HAP-1 (cell line): ENCODE data around the gene AP3D1.

Experiments
- DNase-seq, 2 experiments: peaks; one replicate each; pipeline ENCODE4 v3.0.0-alpha.2; 2016 to 2020; ENCODE audit warnings: low spot score in 2 of 2
- H3K27me3 ChIP-seq: fragments of 250-450 bp; sonication (Bioruptor Pico); 2 replicates; pipeline ENCODE4 v1.5.1; 2020; ENCODE audit warnings: low read depth, mild to moderate bottlenecking, moderate library complexity
- H3K36me3 ChIP-seq: fragments of 250-450 bp; sonication (Bioruptor Pico); replicated peaks from 2 replicates; pipeline ENCODE4 v1.5.1; 2020; ENCODE audit warnings: mild to moderate bottlenecking
- H3K4me1 ChIP-seq: fragments of 250-450 bp; sonication (Bioruptor Pico); 2 replicates; pipeline ENCODE4 v1.5.1; 2020; ENCODE audit warnings: mild to moderate bottlenecking
- H3K4me3 ChIP-seq: fragments of 250-450 bp; sonication (Bioruptor Pico); 2 replicates; pipeline ENCODE4 v1.5.1; 2020; ENCODE audit warnings: mild to moderate bottlenecking, moderate library complexity
- H3K9me3 ChIP-seq: fragments of 250-450 bp; sonication (Bioruptor Pico); 2 replicates; pipeline ENCODE4 v1.5.1; 2020; ENCODE audit warnings: mild to moderate bottlenecking, moderate library complexity
- in situ Hi-C: fragments of 300-500 bp; cut with MboI; formaldehyde crosslinking; loops from 3 replicates; pipeline ENCODE4 v1.14.3; 2020; ENCODE audit warnings: low sequenced_read_pairs, inconsistent platforms, mixed read lengths

The AP3D1 gene

GRCh38 chr19:2061495-2062388, 89.6 kb downstream of the AP3D1 start:
- Histone ChIP-seq H3K9me3 (no peaks in the 10 kb centered on the region), H3K4me1 (peaks cover 24% of the 10 kb centered on the region), H3K36me3 (no peaks in the 10 kb centered on the region), H3K4me3 (peak overlapping the region; percentile 61), H3K27me3 (no peaks in the 10 kb centered on the region)
- peak; percentile 98 to 100 for DNase-seq
- in situ Hi-C loops, result no loop called here

GRCh38 chr19:2060884-2061494, 90.4 kb downstream of the AP3D1 start:
- Histone ChIP-seq H3K36me3 (no peaks in the 10 kb centered on the region), H3K27me3 (no peaks in the 10 kb centered on the region), H3K4me1 (peaks cover 24% of the 10 kb centered on the region), H3K4me3 (peak overlapping the region; percentile 61), H3K9me3 (no peaks in the 10 kb centered on the region)
- DNase-seq, result peak; percentile 43 to 78
- in situ Hi-C loops, result no loop called here

GRCh38 chr19:2059422-2060201, 91.8 kb downstream of the AP3D1 start:
- Histone ChIP-seq H3K4me1 (peaks cover 24% of the 10 kb centered on the region), H3K4me3 (peak overlapping the region; percentile 2), H3K27me3 (no peaks in the 10 kb centered on the region), H3K9me3 (no peaks in the 10 kb centered on the region), H3K36me3 (no peaks in the 10 kb centered on the region)
- in situ Hi-C loops, result no loop called here
- DNase-seq, result peak; percentile 35 to 61

GRCh38 chr19:2058570-2059421, 92.6 kb downstream of the AP3D1 start:
- H3K4me1 ChIP-seq, result peaks cover 24% of the 10 kb centered on the region
- H3K4me3 ChIP-seq, result no peak overlapping the region

GRCh38 chr19:2057484-2058469, 93.6 kb downstream of the AP3D1 start:
- H3K27me3 ChIP-seq, result no peaks in the 10 kb centered on the region
- peaks cover 24% of the 10 kb centered on the region for H3K4me1 ChIP-seq
- no peak overlapping the region for H3K4me3 ChIP-seq
- no peak for DNase-seq
- in situ Hi-C loops, result no loop called here
- no peaks in the 10 kb centered on the region for H3K36me3 ChIP-seq
- H3K9me3 ChIP-seq, result no peaks in the 10 kb centered on the region

More at GRCh38 chr19:2058570-2059421, 92.6 kb downstream of the AP3D1 start:
- Histone ChIP-seq H3K9me3 (no peaks in the 10 kb centered on the region), H3K27me3 (no peaks in the 10 kb centered on the region), H3K36me3 (no peaks in the 10 kb centered on the region)
- no peak for DNase-seq
- in situ Hi-C loops, result no loop called here

- in situ Hi-C loops, result no loop called here
- DNase-seq, result no peak
- no peaks in the 10 kb centered on the region for H3K9me3 ChIP-seq
- no peak overlapping the region for H3K4me3 ChIP-seq
- H3K36me3 ChIP-seq, result no peaks in the 10 kb centered on the region
- H3K27me3 ChIP-seq, result no peaks in the 10 kb centered on the region
- peaks cover 17% of the 10 kb centered on the region for H3K4me1 ChIP-seq
Measured at GRCh38 chr19:2056837-2057192, 94.6 kb downstream of the AP3D1 start.

- no peaks in the 10 kb centered on the region for H3K9me3 ChIP-seq
- no peaks in the 10 kb centered on the region for H3K36me3 ChIP-seq
- no peaks in the 10 kb centered on the region for H3K27me3 ChIP-seq
- H3K4me3 ChIP-seq, result no peak overlapping the region
- in situ Hi-C loops, result no loop called here
- peaks cover 17% of the 10 kb centered on the region for H3K4me1 ChIP-seq
- no peak for DNase-seq
Measured at GRCh38 chr19:2055931-2056836, 95.2 kb downstream of the AP3D1 start.

GRCh38 chr19:2054763-2055162, 96.6 kb downstream of the AP3D1 start:
- DNase-seq, result no peak
- in situ Hi-C loops, result no loop called here
- Histone ChIP-seq H3K9me3 (no peaks in the 10 kb centered on the region), H3K36me3 (no peaks in the 10 kb centered on the region), H3K27me3 (no peaks in the 10 kb centered on the region), H3K4me3 (no peak overlapping the region), H3K4me1 (peaks cover 6% of the 10 kb centered on the region)

- peaks cover 6% of the 10 kb centered on the region; the same call in 1 of the 2 replicates for H3K4me1 ChIP-seq
- no peaks in the 10 kb centered on the region for H3K9me3 ChIP-seq
- in situ Hi-C loops, result no loop called here
Measured at GRCh38 chr19:2053601-2054389, 97.6 kb downstream of the AP3D1 start.

GRCh38 chr19:2051773-2052704, 99.3 kb downstream of the AP3D1 start:
- no peaks in the 10 kb centered on the region for H3K27me3 ChIP-seq
- no peaks in the 10 kb centered on the region for H3K9me3 ChIP-seq
- peak overlapping the region; percentile 27 for H3K4me3 ChIP-seq
- DNase-seq, result no peak
- in situ Hi-C loops, result no loop called here
- peaks cover 6% of the 10 kb centered on the region; the same call in 1 of the 2 replicates for H3K4me1 ChIP-seq
- peaks cover 13% of the 10 kb centered on the region; the same call in 1 of the 2 replicates for H3K36me3 ChIP-seq

More at GRCh38 chr19:2053601-2054389, 97.6 kb downstream of the AP3D1 start:
- Histone ChIP-seq H3K36me3 (peaks cover 8% of the 10 kb centered on the region; the same call in 1 of the 2 replicates), H3K27me3 (no peaks in the 10 kb centered on the region), H3K4me3 (no peak overlapping the region)
- DNase-seq, result no peak
